ENCODE data around the gene RALGAPA2. TPM values are rescaled to one million over a fixed set of nuclear protein-coding genes. Genes with fewer than 3 reads are reported as not detected.

The RALGAPA2 gene
- total RNA-seq, 1 donor from 2014 or later = 21.0 TPM

DNA sequence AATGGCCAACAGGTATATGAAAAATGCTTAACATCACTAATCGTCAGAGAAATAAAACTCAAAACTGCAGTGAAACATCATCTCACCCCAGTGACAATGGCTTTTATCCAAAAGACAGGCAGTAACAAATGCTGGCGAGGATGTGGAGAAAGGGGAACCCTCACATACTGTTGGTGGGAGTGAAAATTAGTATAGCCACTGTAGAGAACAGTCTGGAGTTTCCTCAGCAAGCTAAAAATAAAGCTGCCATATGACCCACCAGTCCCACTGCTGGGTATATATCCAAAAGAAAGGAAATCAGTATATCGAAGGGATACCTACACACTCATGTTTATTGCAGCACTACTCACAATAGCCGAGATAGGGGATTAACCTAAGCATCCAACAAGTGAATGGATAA lies 368.0 kb downstream of the RALGAPA2 start:
- no peaks in the 10 kb centered on the region for H3K27me3 ChIP-seq (ENCODE audit: low read depth)
- peaks cover 22% of the 10 kb centered on the region for H3K9me3 ChIP-seq (replicated peaks)
- no peaks in the 10 kb centered on the region for H3K36me3 ChIP-seq
- intact Hi-C loops (cut with micrococcal nuclease) = no loop called here
- no peak overlapping the region for H3K4me3 ChIP-seq
- TF ChIP-seq, protein P1, sequence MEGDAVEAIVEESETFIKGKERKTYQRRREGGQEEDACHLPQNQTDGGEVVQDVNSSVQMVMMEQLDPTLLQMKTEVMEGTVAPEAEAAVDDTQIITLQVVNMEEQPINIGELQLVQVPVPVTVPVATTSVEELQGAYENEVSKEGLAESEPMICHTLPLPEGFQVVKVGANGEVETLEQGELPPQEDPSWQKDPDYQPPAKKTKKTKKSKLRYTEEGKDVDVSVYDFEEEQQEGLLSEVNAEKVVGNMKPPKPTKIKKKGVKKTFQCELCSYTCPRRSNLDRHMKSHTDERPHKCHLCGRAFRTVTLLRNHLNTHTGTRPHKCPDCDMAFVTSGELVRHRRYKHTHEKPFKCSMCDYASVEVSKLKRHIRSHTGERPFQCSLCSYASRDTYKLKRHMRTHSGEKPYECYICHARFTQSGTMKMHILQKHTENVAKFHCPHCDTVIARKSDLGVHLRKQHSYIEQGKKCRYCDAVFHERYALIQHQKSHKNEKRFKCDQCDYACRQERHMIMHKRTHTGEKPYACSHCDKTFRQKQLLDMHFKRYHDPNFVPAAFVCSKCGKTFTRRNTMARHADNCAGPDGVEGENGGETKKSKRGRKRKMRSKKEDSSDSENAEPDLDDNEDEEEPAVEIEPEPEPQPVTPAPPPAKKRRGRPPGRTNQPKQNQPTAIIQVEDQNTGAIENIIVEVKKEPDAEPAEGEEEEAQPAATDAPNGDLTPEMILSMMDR (IDR thresholded peaks at IDR 0.05; ENCODE audit: borderline replicate concordance) = no peak
- H3K4me1 ChIP-seq = no peaks in the 10 kb centered on the region
- no peak for DNase-seq
- no peak overlapping the region for H3K27ac ChIP-seq (replicated peaks)

- Histone ChIP-seq H3K27ac (replicated peaks) (no peak overlapping the region), H3K4me1 (no peaks in the 10 kb centered on the region), H3K27me3 (ENCODE audit: low read depth) (no peaks in the 10 kb centered on the region), H3K36me3 (no peaks in the 10 kb centered on the region), H3K9me3 (replicated peaks) (peaks cover 22% of the 10 kb centered on the region), H3K4me3 (no peak overlapping the region)
- DNase-seq = no peak
- TF ChIP-seq, protein P1 (IDR thresholded peaks at IDR 0.05; ENCODE audit: borderline replicate concordance) = no peak
- intact Hi-C loops (cut with micrococcal nuclease) = no loop called here
These were observed 368.5 kb downstream of the RALGAPA2 start for GRCh38 chr20:20343932-20344331.
